GM18951 (cell line): Measurements from ENCODE around the gene PCDHGA2.
"Not testable (repeated sequence)": the region's sequence is repeated elsewhere in the genome, so short reads cannot be mapped to it uniquely, and the experiment has no call there.

ENCODE experiments used
- POLR2A ChIP-seq: IDR thresholded peaks from 4 replicates; pipeline ENCODE4 v1.6.1; 2011; ENCODE audit warnings: mild to moderate bottlenecking; ENCODE audit not compliant: insufficient read length, insufficient read depth; ENCODE audit errors: extremely low read depth
- in situ Hi-C: fragments of 300-500 bp; cut with MboI; formaldehyde crosslinking; loops from one replicate; pipeline ENCODE4 v1.12.0; 2022; ENCODE audit warnings: low sequenced_read_pairs, mixed read lengths, inconsistent platforms; ENCODE audit not compliant: unreplicated experiment

Gene PCDHGA2

GRCh38 chr5:141356950-141357349 is 18.4 kb downstream of the PCDHGA2 start:
- in situ Hi-C loops = no loop called here
- no peak for TF ChIP-seq POLR2A

- in situ Hi-C loops = no loop called here
- TF ChIP-seq POLR2A = no peak
Observed at GRCh38 chr5:141359790-141360426, 21.3 kb downstream of the PCDHGA2 start, which contains the start of gene PCDHGB2. Gene PCDHGB2 (plus strand): TSS chr5:141359994. CDS start chr5:141360136, 142 bp downstream.

- in situ Hi-C loops = no loop called here
- no peak for TF ChIP-seq POLR2A
Observed at GRCh38 chr5:141360685-141361084, 22.1 kb downstream of the PCDHGA2 start.

- no peak for TF ChIP-seq POLR2A
- in situ Hi-C loops = no loop called here
Observed at GRCh38 chr5:141362719-141363118, 24.2 kb downstream of the PCDHGA2 start.

- in situ Hi-C loops = no loop called here
- TF ChIP-seq POLR2A = no peak
Observed at GRCh38 chr5:141363952-141364660, 25.5 kb downstream of the PCDHGA2 start, which contains the start of gene PCDHGA5. Gene PCDHGA5 (plus strand): TSS chr5:141364162. CDS start chr5:141364331, 169 bp downstream.

- TF ChIP-seq POLR2A = no peak
- in situ Hi-C loops = no loop called here
Observed at GRCh38 chr5:141366016-141366896, 27.7 kb downstream of the PCDHGA2 start.

- no peak for TF ChIP-seq POLR2A
- in situ Hi-C loops = no loop called here
Observed at GRCh38 chr5:141369994-141370848, 31.7 kb downstream of the PCDHGA2 start, which contains the start of gene PCDHGB3. Gene PCDHGB3 (plus strand): TSS chr5:141370242. CDS start chr5:141370395, 153 bp downstream.

- no peak for TF ChIP-seq POLR2A
- in situ Hi-C loops = no loop called here
Observed at GRCh38 chr5:141371572-141372475, 33.3 kb downstream of the PCDHGA2 start.

- in situ Hi-C loops = no loop called here
- TF ChIP-seq POLR2A = no peak
Observed at GRCh38 chr5:141373673-141374317, 35.2 kb downstream of the PCDHGA2 start, which contains the start of gene PCDHGA6. Gene PCDHGA6 (plus strand): TSS chr5:141373891. CDS start chr5:141374084, 193 bp downstream.

GRCh38 chr5:141374627-141375026 is 36.1 kb downstream of the PCDHGA2 start:
- no peak for TF ChIP-seq POLR2A
- in situ Hi-C loops = no loop called here

GRCh38 chr5:141375444-141376155 is 37.0 kb downstream of the PCDHGA2 start:
- in situ Hi-C loops = not testable (repeated sequence)
